Activated CD8-positive, alpha-beta memory T cell treated with anti-CD3 and anti-CD28 coated beads for 4 hours (primary cell): Measurements from ENCODE around the gene MLLT3.

Source experiments
- DNase-seq, 2 donors: peaks; one replicate each; pipeline ENCODE4 v3.0.0-alpha.2; 2020; ENCODE audit warnings: low read depth in 2 of 2

The MLLT3 gene

DNA sequence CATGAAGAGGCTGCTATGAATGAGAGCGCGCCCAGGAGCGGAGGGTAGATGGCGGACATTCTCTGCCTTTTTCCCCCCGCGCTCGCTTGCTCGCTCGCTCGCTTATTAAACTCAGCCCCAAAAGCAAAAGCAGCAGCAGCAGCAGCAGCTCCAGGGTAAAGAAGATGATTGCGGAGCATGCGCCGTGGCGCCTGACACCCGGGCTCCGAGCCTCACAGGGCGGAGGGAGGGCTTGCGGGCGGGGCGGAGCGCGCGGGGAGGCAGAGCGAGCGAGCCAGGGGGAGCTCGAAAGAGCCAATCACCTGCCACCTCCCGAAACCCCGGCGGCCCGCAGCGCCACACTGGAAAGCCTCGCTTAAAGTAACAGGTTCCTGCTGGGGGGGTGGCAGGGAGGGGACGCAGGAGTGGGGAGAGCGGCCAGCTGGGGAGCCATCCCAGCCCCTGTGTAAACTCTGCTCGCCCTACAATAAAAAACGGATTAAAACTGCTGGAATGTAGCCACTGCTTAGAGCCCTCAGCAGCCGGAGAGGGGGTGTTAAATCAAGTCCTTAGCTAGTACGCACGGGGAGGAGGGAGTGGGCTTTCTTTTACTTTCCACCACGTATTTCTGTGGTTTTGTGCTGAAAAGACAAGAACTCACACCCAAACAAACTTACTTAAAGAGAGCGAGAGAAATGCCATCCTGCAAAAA is at the start of gene MLLT3:
TSS of gene MLLT3 (minus strand) at position 170 of the 691 bp plus-strand sequence.
- peak; percentile 93 to 94 for DNase-seq

DNA sequence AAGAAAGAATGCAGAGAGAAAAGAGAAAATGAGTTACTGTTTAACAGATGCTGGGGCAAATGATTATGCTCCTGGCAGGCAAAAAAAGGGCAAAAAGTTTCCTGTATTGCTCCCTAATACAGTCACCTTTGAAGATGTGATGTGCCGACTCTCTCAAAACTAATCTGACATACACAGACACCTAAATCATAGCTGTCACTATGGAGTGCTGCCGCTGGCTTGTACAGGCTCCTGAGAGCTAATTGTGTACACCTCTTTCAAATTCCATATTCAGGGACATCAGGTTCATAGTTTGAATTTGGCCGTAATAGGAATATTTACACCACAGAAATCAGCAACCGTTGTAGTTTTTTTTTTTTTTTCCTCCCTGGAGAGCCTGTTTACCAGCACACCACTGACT is 49.3 kb upstream of the MLLT3 start:
- no peak for DNase-seq

- DNase-seq = no peak
These were observed 48.1 kb upstream of the MLLT3 start for GRCh38 chr9:20670395-20670794.

- no peak for DNase-seq
These were observed 42.2 kb upstream of the MLLT3 start for GRCh38 chr9:20664501-20664900.

- DNase-seq = no peak
These were observed 40.8 kb upstream of the MLLT3 start for GRCh38 chr9:20663133-20663532.

DNA sequence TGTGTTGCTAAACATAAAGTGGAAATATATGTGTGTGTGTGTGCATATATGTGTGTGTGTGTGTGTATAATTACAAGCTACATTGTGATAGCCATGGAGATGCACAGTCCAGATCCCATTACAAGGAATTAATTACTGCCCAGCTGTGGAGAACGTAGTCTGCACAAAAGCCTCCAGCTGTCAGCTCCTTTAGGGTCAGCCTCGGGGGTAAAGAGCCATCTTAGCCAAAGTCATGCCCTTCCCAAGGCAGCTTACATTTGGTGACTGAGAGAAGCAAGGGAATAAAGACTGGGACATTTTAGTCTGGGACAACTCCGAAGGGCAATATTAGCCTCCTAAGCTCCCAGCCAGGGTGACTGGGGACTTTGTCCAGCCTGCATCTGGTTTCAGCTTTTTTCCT is 39.9 kb upstream of the MLLT3 start:
- no peak for DNase-seq

DNA sequence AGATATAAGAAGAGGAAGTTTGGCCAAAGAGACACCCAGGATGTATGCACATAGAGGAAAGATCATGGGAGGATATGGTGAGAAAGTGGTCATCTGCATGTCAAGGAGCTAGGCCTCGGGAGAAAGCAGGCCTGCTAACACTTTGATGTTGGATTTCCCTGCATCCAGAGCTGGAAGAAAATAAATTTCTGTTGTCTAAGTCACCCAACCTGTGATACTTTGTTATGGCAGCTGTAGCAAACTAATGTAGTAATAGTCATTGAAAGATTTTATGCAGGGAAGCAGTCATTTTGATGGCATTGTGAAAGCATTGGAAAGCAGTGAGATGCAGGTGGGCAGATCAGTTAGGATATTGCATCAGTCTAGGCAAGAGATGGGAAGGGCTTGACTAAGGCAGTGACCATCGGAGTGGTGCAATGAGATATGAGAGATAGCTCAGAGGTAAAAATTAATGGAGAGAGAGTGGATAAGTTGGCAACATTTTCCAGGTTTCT is 37.2 kb upstream of the MLLT3 start:
- DNase-seq = no peak

- DNase-seq = no peak
These were observed 36.6 kb upstream of the MLLT3 start for GRCh38 chr9:20658677-20659473.

DNA sequence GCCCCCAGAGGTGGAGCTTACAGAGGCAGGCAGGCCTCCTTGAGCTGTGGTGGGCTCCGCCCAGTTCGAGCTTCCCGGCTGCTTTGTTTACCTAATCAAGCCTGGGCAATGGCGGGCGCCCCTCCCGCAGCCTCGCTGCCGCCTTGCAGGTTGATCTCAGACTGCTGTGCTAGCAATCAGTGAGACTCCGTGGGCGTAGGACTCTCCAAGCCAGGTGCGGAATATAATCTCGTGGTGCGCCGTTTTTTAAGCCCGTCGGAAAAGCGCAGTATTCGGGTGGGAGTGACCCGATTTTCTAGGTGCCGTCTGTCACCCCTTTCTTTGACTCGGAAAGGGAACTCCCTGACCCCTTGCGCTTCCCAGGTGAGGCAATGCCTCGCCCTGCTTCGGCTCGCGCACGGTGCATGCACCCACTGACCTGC is 36.0 kb upstream of the MLLT3 start:
- DNase-seq = peak in 1 of 2 donors; percentile 18

DNA sequence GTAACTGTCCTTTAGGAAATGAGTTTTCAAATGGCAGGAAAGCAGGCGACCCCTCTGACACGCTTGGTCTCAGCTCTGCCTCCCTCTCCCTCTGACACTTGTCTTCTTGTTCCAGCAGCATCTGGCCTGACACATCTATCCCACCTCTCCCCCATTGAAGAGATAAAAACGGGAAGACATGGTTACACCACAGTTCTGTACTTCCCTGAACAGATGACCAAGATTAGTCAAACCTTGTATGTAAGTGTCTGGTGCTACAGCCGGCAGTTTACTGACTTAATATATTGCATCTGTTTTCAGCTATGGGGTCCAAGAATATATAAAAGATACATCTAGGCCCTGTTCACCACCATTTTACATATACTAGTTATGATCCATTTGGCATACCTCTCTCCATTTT is 29.6 kb upstream of the MLLT3 start:
- DNase-seq = no peak

GRCh38 chr9:20650750-20651299 is 28.5 kb upstream of the MLLT3 start:
- no peak for DNase-seq

GRCh38 chr9:20650313-20650712 is 28.0 kb upstream of the MLLT3 start:
- DNase-seq = no peak

DNA sequence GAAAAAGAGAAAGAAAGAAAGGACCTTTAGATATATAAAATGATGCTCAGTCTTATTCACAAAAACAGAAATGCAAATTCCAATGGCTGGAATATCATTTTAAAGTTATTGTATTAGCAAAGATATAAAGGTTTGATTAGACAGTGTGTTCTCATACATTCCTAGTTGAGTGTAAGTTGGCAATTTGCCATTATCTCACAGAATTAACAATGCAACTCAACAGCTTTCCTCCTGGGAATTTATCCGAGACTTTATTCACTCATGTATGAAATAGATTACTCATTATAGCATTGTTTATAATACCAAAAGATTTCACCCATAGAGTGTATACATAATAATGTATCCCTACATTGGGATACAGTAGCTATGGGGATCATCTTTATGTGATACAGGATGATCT is 27.1 kb upstream of the MLLT3 start:
- DNase-seq = no peak

- no peak for DNase-seq
These were observed 24.4 kb upstream of the MLLT3 start for GRCh38 chr9:20646656-20647055.

DNA sequence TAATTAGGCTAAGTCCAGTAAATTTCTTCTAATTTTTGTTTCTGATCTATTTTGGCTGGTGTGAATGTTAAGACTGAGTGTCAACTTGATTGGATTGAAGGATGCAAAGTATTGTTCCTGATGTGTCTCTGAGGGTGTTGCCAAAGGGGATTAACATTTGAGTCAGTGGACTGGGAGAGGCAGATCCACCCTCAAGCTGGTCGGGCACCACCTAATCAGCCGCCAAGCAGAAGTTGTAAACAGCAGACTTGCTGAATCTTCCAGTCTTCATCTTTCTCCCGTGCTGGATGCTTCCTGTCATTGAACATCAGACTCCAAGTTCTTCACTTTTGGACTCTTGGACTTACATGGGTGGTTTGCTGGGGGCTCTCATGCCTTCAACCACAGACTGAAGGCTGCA is 21.4 kb upstream of the MLLT3 start:
- no peak for DNase-seq

GRCh38 chr9:20642045-20642444 is 19.7 kb upstream of the MLLT3 start:
- DNase-seq = no peak

DNA sequence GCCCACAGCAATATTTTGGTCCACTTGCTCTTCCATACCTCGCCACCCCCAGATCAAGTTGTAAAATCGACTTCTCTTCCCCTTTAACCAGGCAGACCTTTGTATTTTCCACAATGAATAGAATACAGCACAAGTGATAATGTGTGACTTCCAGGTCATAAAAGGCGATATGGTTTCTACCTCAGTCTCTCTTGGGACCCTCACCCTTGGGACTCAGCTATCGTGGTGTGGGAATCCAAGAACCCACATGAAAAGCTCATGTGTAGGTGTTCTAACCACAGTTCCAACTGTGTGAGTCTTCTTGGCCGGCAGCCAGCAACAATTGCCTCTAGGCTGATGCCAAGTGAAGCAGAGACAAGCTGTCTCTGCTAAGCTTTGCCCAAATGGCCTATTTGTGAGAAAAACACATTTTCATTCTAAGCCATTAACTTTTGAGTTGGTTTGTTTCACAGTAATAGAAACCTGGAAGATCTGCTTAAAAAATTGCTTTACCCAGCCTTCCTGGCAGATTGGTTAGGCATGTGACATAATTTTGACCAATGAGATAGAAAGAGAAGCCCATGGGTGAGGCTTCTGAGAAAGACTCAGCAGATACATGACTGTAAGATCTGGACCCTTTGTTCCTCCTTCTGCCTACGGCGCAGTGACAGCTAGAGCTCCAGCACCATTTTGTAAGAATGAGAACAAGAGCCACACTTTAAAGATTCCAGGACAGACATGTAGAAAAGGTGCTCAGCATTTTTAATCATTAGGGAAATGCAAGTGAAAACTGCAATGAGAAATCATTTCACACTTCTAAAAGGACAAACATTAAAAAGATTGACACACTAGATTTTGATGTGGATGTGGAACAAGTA is 18.3 kb upstream of the MLLT3 start:
- no peak for DNase-seq

DNA sequence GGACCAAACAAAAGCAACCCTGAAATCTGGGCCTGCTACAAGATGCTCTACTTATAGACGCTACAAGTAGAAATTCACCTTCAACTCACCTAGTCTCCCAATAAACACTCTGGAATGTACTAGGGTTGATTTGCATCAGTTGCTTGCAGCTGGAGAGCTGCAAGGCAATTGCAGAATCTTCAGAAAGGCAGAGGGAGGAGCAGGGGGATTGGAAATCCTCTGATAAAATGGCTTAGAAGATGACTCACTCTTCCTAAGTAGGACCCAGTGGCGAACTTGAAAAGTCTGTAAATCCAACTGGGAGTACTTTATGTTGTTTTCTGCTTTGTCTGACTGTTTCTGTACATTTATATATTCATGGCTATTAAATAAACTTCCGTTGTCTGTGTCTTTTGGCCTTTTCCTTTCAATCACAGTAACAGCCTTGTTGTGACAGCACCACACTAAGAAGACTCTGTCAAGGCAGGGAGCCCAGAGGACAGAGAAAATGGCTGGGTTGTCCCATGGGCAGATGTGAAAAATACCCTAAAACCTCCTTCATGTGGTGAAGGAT is 14.7 kb upstream of the MLLT3 start:
- DNase-seq = no peak

GRCh38 chr9:20634895-20635294 is 12.6 kb upstream of the MLLT3 start:
- no peak for DNase-seq

DNA sequence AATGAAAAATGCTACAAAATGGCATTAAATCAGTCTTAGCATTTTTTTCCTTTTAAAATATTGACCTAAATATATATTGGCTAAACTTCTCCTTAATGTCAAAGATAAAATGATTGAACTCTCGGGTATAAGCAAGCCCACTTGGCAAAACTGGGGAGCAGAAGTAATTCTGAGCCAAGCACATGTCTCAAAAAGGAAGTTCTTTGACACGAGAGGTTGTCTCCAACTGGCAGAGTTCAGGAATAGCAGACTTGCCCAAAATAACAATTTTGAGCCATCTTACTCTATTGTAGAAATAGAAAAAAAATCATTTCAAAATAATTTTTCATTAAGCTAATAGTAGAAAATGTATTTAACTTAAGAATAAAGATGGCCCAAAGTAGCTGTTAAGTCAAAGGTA is 10.4 kb upstream of the MLLT3 start:
- DNase-seq = no peak

- DNase-seq = no peak
These were observed 8.1 kb upstream of the MLLT3 start for GRCh38 chr9:20630241-20630943.
